BJ (cell line): ENCODE results near the gene BCL2. TPM values are rescaled to one million over a fixed set of nuclear protein-coding genes. Genes with fewer than 3 reads are reported as not detected.

ENCODE experiments used
- CTCF ChIA-PET: fragments of 350-600 bp; formaldehyde crosslinking; extraction: SDS; loops from one replicate; lab custom pipeline; 2021; ENCODE audit warnings: antibody characterized with exemption, inconsistent platforms; lab: Yijun Ruan, JAX
- POLR2A ChIA-PET: fragments of 300-600 bp; sonication (Branson Sonifier 250); formaldehyde crosslinking; extraction: SDS; loops from one replicate; lab custom pipeline; 2021; ENCODE audit warnings: antibody characterized with exemption; lab: Charles Lee
- DNase-seq: peaks from one replicate; pipeline ENCODE4 v3.0.0-alpha.2; 2011; ENCODE audit warnings: low read depth
- H3K27me3 ChIP-seq: 2 replicates; pipeline ENCODE4 v1.6.0; 2011; ENCODE audit warnings: low read length; ENCODE audit not compliant: control insufficient read depth, insufficient read depth
- H3K36me3 ChIP-seq: 2 replicates; pipeline ENCODE4 v1.5.1; 2011; ENCODE audit warnings: low read length; ENCODE audit not compliant: control insufficient read depth, insufficient read depth
- H3K4me3 ChIP-seq: 2 replicates; pipeline ENCODE4 v1.5.1; 2011; ENCODE audit warnings: low read depth, mild to moderate bottlenecking, control low read depth, low read length
- polyA plus RNA-seq: library from polyadenylated mRNA; depleted of rRNA; stranded (reverse); fragments of >200 nt; gene quantifications from 2 replicates; pipeline ENCODE4 v1.2.3, GENCODE V29; 2011
- TF ChIP-seq, protein P1 (sequence below): IDR thresholded peaks from 2 replicates; pipeline ENCODE4 v1.5.1; 2011; ENCODE audit warnings: low read depth, mild to moderate bottlenecking, control low read depth, inconsistent platforms, low read length, moderate library complexity; ENCODE audit not compliant: insufficient read depth

Gene BCL2
- polyA plus RNA-seq, 1 experiment, result 0.15 TPM

- ChIA-PET CTCF (interaction anchor here (0.6 kb wide), 1 partner anchor 997 kb away, joined by 3 read pairs; no protein-coding TSS in a partner anchor), POLR2A (no interaction called here)
- DNase-seq, result no peak
- H3K4me3 ChIP-seq, result no peak overlapping the region
- TF ChIP-seq, protein P1, sequence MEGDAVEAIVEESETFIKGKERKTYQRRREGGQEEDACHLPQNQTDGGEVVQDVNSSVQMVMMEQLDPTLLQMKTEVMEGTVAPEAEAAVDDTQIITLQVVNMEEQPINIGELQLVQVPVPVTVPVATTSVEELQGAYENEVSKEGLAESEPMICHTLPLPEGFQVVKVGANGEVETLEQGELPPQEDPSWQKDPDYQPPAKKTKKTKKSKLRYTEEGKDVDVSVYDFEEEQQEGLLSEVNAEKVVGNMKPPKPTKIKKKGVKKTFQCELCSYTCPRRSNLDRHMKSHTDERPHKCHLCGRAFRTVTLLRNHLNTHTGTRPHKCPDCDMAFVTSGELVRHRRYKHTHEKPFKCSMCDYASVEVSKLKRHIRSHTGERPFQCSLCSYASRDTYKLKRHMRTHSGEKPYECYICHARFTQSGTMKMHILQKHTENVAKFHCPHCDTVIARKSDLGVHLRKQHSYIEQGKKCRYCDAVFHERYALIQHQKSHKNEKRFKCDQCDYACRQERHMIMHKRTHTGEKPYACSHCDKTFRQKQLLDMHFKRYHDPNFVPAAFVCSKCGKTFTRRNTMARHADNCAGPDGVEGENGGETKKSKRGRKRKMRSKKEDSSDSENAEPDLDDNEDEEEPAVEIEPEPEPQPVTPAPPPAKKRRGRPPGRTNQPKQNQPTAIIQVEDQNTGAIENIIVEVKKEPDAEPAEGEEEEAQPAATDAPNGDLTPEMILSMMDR, result no peak
- H3K27me3 ChIP-seq, result no peaks in the 10 kb centered on the region
- no peaks in the 10 kb centered on the region for H3K36me3 ChIP-seq
Observed at GRCh38 chr18:63244607-63245006, 75.0 kb downstream of the BCL2 start.

- POLR2A ChIA-PET, result no interaction called here
- H3K4me3 ChIP-seq, result no peak overlapping the region
- H3K36me3 ChIP-seq, result no peaks in the 10 kb centered on the region
- H3K27me3 ChIP-seq, result no peaks in the 10 kb centered on the region
- TF ChIP-seq, protein P1, result no peak
- DNase-seq, result no peak
- CTCF ChIA-PET, result interaction anchor here (1.9 kb wide), 1 partner anchor 111 kb away, joined by 5 read pairs; no protein-coding TSS in a partner anchor
Observed at GRCh38 chr18:63241760-63242159, 77.8 kb downstream of the BCL2 start.

DNA sequence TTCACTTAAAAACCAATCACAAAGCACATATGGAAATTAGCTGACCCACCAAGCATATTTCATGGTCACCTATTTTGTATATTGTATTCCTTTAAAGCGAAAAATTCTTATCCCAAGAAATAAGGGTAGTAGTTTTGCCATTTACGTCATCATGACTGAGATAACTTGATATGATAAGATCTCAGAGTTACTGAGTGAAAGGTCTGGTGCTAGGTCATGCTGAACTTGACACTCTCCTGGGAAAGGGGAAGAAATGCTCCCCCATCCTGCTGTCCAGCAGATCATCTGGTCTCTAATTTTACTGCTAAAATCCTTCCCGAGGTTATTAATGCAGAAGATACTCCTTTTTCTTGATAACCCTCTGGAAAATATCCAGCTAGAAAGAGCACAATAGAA, 78.3 kb downstream of the BCL2 start:
- CTCF ChIA-PET, result interaction anchor here (1.9 kb wide), 1 partner anchor 110 kb away, joined by 5 read pairs; no protein-coding TSS in a partner anchor
- no peak for DNase-seq
- H3K27me3 ChIP-seq, result 0 out of 2 replicates have a peak, but pooled peaks cover 1% of the 10 kb centered on the region
- POLR2A ChIA-PET, result no interaction called here
- TF ChIP-seq, protein P1, result no peak
- no peak overlapping the region for H3K4me3 ChIP-seq
- H3K36me3 ChIP-seq, result no peaks in the 10 kb centered on the region

GRCh38 chr18:63240531-63241316, 78.8 kb downstream of the BCL2 start:
- ChIA-PET POLR2A (no interaction called here), CTCF (interaction anchor here (1.9 kb wide), 1 partner anchor 110 kb away, joined by 5 read pairs; no protein-coding TSS in a partner anchor)
- no peak for DNase-seq
- Histone ChIP-seq H3K36me3 (no peaks in the 10 kb centered on the region), H3K27me3 (0 out of 2 replicates have a peak, but pooled peaks cover 1% of the 10 kb centered on the region), H3K4me3 (no peak overlapping the region)
- TF ChIP-seq, protein P1, result no peak

DNA sequence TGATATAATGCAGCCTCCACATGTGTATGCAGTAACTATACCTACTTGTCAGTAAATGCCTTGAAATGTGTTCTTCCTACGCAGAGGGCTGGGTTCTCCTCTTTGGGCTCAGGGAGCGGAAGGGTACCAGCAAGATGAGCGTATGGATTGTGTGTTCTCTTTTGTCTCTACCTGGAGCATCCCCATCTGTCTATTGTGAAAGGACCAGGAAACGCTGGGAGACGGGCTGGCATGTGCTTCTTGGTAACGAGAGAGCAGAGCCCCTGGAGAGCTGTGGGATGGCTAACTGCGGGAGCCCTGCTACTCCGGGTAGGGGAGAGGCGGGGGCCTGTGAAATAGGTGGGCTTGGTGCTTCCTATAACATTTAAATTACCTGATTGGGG, 80.9 kb downstream of the BCL2 start:
- CTCF ChIA-PET, result no interaction called here

More for the DNA sequence above, 80.9 kb downstream of the BCL2 start:
- no peak for DNase-seq
- POLR2A ChIA-PET, result no interaction called here
- H3K36me3 ChIP-seq, result no peaks in the 10 kb centered on the region
- 0 out of 2 replicates have a peak, but pooled peaks cover 1% of the 10 kb centered on the region for H3K27me3 ChIP-seq
- TF ChIP-seq, protein P1, result no peak
- no peak overlapping the region for H3K4me3 ChIP-seq
